CD4-positive, alpha-beta T cell treated with Interleukin-6 at 100 ng/mL for 8 hours (primary cell): ENCODE measurements around the gene CRELD2.

Experiments used
- DNase-seq: peaks from one replicate; pipeline ENCODE4 v3.0.0-alpha.2; 2020; ENCODE audit warnings: mixed read lengths, low spot score

Gene CRELD2

DNA sequence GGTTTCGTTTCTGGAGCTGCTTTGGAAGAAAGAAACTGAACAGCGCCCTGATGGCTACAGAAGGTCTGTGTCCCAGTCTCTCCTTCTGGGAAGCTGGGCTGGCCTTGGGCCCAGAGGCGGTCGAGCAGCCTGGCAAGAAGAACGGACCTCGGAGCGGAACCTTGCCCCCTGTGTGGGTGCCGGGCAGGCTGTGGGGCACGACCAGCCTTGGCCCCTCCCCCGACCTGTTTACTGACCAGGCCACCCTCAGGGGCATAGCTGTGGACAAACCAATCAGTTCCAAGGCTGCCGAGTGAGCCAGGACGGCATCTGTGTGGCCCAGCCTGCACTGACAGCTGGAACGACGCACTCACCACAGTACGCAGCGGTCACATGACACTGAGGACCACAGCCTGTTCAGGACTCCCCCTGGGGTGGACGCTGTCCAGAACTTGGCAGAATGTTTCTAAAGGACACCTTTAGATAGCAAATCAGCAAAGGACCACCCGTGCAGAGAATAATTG lies 49.3 kb downstream of the CRELD2 start:
- DNase-seq: no peak

DNA sequence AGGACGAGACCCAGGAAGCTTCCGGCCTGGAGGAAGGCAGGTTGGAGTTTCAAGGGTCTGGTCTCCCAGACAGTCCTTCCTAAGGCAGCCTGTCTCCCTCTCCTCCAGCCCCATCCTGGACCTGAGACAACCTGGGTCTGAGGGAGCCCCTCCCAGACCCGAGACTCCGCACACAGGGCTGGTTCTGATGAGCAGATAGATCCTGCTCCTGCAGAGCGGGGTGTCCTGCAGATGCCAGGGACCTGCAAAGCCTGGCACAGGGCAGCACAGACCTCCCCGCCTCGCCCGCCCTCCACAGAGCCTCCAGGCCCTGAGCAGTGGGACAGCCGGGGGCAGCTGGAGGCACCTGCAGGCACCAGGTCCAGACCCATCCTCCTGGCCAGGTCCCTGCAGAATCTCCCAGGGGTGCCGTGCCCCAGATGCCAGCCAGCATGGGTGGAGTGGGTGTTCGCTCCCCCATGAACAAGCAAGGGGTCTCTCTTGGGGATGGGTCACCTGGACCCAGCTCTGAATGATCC lies 49.9 kb downstream of the CRELD2 start:
- no peak for DNase-seq

DNA sequence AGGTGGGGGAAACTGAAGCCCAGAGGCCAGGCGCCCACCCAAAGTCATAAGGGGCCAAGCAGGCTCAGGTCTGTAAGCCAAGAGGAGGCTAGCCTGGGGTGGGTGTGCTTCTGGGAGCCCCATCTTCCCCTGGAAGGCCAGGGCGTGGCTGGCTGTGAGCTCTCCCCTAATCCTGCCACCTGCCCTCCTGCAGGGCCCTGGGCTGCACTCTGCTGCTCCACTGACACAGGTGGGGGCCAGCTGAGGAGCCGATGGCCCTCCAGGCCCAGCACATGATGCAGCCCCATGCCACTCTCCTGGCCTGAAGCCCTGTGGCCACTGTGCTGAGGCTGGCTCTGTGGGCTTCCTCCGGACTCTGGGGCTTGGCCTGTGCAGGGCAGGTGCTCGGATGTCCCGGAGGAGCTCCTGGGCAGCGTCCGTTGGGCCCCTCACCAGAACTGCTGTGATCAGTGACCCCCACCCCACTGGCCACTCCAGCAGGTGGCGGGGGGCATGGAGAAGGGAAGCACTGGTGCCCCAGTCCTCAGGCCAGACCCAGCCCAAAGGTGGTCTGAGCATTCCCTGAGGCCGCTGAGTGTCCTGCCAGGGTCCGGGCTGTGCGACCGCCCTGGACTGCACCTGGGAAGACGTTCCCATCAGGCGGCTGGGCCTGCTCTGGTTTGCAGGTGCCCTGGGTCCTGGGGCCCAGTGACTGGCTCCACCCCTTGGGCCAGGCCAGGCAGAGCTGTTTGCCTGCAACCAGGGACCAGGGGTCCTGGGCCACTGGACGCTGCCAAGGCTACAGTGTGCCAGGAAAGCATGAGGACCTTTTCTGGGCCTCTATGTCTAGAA lies 50.6 kb downstream of the CRELD2 start:
- no peak for DNase-seq

DNA sequence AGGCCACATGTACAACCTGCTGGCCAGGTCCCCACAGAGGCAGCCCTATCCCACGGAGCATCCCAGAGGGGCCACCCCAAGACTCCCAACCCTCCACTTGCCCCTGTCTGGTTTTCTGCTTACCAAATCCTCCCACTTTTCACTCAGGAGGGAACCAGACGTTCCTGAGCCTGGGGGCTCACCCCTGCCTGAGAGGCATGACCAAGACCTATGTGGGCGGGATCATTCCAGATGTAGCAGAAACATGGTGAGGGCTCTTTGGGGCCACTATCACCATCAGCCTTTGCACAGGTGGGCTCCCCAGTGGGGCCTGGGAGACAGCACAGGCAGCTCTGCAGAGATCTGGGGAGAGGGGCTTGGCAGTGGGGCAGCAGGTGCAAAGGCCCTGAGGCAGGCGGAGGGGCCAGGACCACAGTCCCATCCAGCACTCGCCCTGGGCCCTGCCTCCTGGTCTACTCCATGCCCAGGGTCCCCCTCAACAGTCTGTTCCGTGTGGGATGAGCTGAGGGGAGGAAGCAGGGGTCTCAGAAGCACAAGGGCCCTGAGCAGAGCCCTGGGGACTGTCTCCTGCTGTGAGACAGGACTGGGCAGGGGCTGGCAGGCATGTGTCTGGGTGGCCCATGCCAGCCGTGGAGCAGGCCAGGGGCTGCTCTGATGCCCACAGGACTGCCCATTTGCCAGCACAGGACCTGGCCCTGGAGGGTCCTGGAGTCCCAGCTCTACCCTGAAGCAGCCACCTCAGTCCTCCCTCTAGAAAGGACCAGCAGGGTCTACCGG lies 51.5 kb downstream of the CRELD2 start:
- no peak for DNase-seq

DNA sequence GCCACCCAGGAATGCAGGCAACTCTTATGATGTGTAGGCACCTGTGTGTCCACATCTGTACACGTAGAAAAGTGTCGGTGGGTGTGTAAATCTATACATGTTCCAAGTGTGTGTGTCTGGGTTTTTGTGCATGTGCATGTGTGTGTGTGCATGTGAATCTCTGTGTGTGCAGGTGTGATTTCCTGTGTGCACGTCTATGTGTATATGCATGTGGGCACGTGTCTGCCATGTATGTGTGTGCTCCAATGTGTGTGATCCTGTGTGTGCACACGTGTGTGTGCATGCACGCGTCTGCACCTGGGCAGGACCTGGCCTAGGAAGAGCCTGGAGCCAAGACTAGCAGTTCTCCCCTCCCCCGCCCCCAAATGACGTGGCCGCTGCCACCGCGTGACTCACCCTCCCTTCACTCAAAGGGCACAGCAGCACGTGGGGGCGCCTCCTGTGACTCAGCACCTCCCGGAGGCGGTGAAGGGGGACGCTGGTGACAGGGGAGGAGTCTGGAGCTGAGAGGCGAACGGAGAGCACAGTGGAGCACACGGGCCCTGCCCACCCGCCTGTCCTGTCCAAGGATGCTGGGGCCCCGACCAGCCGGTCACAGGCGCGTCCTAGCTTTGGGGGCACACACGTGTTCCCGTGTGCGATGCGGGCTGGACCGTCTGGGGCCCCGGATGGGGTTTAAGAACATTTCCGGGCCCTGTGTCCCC lies 52.2 kb downstream of the CRELD2 start:
- DNase-seq: peak; percentile 95

DNA sequence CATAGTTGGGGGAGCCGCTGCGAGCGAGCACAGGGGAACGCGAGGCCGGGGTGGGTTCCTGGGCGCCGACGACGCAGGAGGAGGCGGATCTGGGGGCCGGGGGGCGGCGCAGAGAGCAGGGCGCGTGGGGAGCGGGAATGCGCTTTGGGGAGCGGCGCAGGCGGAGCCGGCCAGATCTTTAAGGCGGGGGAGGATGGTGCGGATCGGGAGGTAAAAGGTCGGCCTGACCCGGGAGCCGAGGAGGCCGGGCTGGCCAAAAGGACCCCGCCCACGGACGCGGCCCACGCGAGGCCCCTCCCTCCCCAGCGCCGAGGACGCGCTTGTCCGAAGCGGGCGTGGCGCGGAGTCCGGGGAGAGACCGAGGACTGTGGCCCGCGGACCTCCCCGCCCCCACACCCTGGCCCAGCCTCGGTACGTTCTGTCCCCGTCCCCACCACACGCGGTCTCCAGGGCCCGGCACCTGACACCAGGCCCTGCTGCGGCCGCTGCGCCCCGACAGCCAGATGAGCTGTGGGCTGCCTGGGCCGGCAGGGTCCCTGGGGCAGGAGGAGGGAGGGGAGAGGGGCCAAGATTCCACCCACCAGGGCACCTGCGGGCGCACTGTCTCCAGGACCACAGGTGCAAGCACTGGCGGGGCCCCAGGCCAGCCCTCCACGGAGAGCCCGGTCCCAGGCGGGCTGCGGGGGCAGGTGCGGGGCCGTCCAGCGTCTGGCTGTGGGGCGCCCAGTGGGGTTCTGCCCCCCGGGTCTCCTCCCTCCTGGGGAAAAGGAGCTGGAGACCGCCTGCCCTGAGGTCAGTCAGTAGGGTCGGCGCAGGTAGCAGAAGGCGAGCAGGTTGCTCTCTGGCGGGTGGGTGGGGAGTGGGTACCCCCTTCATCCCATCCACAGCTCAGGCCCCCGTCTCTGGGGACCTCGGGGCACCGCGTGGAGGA lies 53.1 kb downstream of the CRELD2 start:
- DNase-seq: no peak

DNA sequence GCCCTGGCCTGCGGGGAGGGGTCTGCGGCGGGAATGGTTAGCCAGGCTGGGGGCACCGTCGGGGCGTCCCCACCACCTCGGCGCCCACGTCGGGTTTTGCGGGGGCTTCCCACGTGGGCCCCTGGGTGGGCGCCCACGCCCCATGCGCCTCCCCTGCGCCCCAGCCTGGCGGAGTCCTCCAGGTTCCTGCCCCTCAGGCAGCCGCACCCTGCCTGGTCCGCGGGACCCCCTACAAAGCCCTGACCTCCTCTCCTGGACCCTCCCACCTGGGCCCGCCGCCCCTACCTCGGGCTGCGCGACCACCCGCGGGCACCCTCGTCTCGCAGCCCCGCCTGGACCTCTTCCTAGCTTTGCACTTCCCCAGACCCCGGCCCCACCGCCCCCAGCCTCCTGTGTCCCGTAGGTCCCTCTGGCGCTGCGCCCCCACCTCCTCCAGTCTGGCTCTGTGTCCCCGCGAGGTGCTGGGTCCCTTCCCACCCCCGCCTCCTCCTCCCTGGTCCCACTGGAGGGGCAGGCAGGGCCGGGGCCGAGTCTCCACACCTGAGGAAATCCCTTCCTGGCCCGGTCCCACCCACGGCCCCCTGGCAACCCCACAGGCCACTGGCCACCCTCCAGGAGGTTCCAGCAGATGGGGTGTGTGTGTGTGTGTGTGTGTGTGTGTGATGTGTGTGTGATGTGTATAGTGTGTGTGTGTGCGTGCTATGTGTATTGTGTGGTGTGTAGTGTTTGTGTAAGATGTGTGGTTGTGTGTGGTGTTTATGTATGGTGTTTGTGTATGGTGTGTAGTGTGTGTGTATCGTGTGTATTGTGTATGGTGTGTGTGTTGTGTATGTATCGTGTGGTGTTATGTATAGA lies 54.0 kb downstream of the CRELD2 start:
- DNase-seq: no peak

DNA sequence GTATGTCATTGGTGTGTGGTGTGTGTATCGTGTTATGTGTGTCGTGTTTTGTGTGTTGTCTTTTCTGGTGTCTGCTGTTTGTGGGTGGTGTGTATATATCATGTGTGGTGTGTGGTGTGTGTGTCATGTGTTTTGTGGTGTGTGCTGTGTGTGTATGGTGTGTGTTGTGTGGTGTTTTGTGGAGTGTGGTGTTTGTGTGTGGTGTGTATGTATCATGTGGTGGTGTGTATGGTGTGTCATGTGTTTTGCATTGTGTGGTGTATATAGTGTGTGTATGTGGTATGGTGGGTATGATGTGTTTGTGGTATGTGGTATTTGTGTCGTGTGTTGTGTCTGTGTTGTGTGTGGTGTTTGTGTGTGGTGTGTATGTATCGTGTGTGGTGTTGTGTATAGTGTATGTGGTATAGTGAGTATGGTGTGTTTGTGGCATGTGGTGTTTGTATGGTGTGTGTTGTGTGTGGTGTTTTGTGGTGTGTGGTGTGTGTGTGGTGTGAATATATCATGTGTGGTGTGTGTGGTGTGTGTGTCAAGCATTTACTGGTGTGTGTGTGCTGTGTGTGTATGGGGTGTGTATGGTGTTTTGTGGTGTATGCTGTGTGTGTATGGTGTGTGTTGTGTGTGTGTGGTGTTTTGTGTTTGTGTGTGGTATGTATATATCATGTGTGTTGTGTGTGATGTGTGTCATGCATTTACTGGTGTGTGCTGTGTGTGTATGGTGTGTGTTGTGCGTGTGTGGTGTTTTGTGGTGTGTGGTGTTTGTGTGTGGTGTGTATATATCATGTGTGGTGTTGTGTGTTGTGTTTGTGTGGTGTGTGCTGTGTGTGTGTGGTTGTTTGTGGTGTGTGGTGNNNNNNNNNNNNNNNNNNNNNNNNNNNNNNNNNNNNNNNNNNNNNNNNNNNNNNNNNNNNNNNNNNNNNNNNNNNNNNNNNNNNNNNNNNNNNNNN lies 54.9 kb downstream of the CRELD2 start:
- no peak for DNase-seq

DNA sequence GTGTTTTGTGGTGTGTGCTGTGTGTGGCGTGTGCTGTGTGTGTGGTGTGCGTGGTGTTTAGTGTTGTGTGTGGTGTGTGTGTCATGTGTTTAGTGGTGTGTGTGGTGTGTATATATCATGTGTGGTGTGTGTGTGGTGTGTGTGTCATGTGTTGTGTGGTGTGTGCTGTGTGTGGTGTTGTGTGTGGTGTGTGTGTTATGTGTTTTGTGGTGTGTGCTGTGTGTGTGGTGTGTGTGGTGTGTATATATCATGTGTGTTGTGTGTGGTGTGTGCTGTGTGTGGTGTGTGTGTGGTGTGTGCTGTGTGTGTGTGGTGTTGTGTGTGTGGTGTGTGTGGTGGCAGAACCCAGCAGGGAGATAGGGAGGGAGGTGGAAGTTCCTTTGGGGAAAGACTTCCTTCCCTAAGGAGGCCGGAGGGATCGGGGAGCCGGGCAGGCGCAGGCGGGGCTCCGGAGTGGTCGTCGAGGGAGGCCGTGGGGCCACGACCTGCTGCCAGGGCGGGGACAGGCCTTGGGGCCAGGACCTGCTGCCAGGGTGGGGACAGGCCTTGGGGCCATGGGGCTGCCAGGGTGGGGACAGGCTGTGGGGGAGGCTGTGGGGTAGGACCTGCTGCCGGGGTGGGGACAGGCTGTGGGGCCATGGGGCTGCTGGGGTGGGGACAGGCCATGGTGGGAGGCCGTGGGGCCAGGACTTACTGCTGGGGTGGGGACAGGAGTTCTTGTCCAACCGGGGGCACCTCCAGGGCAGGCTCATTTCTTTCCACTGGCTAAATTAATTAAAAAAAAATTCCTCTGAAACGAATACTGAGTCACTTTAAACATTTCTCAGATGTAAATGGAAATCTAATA lies 57.3 kb downstream of the CRELD2 start:
- no peak for DNase-seq

DNA sequence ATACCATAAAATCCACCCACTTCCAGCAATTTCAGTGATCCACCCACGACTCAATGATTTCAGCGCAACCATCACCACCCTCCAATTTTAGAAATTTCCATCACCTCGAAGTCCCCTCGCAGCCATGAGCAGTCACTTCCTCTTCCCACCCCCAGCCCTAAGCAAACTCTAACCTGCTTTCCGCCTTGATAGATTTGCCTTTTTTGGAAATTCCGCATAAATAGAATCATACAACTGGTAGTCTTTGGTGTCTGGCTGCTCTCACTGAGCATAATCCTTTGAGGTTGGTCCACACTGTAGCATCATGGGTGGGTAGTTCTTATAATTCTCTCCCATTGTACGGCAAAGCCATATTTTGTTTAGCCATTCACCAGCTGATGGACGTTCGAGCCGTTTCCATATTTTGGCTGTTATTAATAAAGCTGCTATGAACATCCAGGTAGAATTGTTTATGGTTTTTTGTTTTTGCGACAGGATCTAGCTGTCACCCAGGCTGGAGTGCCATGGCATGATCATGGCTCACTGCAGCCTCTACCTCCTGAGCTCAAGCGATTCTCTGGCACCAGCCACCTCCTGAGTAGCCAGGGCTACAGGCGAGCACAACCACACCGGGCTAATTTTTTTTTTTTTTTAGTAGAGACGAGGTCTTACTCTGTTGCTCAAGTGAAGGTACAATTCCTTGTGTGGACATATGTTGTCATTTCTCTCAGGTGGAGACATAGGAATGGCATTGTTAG lies 58.2 kb downstream of the CRELD2 start:
- no peak for DNase-seq
